Activated CD4-positive, alpha-beta T cell treated with anti-CD3 and anti-CD28 coated beads for 48 hours (primary cell): ENCODE measurements around the gene ARHGAP19.
"Not testable (repeated sequence)": the region's sequence is repeated elsewhere in the genome, so short reads cannot be mapped to it uniquely, and the experiment has no call there.

Source experiments
- DNase-seq: peaks from one replicate; pipeline ENCODE4 v3.0.0-alpha.2; 2020

Gene ARHGAP19

DNA sequence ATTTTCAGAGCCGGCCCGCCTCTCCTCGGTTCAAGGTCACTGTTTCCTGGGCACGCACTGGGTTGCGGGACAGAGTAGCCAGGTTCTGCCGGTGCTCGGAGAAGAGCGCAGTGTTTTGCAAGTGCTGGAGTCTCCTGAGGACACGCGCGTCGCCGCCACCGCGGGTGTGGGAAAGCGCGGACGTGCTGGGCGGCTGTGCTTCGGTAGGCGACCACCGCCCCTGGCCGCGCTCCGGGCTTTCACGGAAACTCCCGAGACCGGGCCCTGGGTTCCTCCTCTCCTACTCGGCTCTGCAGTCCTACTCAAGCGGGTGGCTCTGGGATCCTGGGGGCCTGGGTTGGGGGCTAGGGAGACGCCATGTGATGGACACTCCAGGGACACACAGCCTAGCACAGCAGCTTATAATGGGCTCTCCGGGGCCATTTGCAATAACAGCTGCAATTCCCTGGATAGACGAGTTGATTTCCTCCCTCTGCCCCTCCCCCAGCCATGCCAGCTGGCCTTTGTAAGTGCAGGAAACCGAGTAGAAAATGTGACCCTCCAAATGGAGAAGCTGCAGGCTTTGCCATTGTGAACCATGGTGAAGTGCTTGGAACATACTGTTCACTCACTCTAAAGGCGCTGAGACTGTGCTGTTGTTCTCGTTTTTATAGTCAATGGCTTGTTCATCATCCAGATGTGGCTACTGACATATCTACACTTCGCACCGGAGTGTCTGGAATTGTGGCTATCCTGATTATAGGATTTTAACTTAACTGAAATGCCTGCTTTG is 28.8 kb upstream of the ARHGAP19 start:
- peak; percentile 24 for DNase-seq

DNA sequence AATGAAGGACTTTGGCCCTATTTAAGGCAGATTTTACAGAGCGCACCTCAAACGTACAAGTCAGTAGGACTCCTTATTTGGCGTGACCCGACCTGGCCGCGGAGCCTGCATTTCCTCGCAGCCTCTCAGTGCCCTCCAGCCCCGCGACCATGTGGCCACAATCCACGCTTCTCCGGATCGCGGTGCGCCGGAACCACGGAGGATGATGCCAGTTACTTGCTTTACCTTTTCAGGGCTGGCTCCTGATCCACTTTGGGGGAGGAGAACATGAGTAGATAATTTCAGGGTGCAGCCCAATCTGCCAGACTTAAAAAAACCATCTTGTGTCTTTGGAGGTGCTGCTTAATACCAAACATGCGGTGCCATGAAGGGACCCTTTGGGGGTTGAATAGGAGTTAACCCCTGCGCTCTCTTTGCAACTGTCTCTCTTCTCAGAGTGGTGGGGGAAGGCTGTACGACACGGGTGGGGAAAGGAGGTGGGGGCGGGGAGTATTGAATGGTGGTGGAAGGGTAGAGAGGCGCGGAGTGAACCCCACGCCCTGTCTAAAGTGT is 28.1 kb upstream of the ARHGAP19 start:
- DNase-seq = peak; percentile 38

DNA sequence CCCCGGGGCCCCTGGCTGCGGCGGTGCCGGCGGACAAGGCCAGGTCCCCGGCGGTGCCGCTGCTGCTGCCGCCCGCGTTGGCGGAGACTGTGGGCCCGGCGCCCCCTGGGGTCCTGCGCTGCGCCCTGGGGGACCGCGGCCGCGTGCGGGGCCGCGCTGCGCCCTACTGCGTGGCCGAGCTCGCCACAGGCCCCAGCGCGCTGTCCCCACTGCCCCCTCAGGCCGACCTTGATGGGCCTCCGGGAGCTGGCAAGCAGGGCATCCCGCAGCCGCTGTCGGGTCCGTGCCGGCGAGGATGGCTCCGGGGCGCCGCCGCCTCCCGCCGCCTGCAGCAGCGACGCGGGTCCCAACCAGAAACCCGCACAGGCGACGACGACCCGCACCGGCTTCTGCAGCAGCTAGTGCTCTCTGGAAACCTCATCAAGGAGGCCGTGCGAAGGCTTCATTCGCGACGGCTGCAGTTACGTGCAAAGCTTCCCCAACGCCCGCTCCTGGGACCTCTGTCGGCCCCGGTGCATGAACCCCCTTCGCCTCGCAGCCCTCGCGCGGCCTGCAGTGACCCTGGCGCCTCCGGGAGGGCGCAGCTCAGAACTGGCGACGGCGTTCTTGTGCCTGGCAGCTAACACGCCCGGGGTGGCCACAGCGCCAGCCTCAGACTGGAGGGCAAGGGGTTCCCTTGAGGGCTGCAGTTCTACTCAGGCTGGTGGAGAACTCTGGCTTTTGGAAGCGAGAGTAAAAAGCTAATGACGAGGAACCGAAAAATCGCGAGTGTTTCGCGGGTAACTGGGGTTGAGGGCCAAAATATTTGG is 27.4 kb upstream of the ARHGAP19 start:
- peak; percentile 73 for DNase-seq

DNA sequence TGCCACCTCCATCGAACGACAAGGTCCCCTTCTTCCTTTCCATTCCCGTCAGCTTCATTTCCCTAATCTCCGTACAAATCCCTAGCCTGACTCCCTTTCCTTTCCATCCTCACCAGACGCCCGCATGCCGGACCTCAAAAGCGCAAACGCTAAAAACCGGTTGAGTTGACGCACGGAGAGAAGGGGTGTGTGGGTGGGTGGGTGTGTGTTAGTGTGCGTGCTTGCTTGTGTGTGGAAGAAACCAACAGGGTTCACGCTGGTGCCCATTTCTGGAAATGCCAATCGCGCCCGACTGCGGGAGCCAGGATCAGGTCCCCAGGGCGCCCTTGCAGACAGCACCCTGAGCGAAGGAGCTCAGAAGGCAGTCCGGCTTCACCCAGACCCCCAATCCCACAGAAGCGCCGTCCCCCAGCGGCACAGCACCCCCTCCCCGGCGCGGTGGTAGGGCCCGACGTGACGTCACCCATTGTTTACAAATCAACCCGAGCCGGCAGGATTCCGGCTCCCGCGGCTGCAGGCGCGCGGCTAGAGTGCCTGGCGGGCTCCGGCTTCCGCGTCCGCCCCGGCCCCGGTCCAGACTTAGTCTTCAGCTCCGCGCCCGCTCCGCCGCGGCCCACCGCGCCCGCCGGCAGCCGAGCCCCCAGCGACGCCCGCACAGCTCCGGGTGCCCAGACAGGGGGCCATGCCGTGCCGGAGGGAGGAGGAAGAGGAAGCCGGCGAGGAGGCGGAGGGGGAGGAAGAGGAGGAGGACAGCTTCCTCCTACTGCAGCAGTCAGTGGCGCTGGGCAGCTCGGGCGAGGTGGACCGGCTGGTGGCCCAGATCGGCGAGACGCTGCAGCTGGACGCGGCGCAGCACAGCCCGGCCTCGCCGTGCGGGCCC is 26.6 kb upstream of the ARHGAP19 start, which contains the start of gene FRAT1:
FRAT1 (plus strand) TSS at position 500 of the 880 bp plus-strand sequence; CDS start at position 683, 183 bp downstream.
- peak; percentile 92 for DNase-seq

DNA sequence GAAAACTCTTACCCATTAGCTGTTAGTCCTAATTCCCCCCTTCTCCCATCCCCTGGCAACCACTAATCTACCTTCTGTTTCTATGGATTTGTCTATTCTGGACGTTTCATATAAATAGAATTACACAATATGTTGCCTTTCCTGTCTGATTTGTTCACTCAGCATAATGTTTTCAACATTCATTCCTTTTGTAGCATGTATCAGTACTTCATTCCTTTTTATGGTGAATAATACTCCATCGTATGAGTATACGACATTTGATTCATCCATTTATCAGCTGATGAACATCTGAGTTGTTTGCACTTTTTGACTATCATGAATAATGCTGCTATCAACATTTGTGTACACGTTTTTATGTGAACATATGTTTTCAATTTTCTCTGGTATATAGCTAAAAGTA is 22.2 kb upstream of the ARHGAP19 start:
- no peak for DNase-seq

DNA sequence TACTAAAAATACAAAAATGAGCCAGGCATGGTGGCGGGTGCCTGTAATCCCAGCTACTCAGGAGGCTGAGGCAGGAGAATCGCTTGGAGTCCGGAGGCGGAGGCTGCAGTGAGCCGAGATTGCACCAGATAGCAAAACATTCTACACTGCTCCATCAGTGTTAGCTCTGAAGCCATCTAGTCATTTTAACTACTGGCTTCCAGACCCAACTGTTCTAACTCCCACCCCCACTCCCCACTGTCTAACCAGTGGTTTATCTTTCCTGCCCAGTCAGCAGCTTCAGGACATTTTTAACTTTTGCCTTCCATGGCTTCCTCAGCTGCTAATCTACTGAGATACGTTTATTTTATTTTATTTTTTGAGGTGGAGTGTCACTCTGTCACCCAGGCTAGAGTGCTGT is 20.5 kb upstream of the ARHGAP19 start:
- DNase-seq = no peak

DNA sequence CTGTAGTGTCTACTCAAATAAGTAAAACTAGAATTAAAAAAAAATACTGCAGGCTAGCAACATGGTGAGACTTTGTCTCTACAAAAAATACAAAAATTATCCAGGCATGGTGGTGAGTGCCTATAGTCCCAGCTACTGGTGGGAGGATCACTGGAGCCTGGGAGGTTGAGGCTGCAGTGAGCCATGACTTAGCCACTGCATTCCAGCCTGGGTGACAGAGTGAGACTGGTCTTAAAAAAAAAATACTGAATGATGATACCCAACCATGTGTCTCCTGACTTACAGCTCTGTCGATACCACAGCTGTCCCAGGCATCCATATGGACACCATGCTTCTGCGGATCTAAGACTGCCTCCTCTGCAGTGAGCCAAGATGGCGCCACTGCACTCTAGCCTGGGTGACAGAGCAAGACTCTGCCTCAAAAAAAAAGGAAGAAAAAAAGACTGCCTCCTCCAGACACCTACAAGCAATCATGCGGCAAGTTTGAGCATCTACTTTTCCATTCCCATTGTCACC is 18.7 kb upstream of the ARHGAP19 start:
- DNase-seq = no peak

DNA sequence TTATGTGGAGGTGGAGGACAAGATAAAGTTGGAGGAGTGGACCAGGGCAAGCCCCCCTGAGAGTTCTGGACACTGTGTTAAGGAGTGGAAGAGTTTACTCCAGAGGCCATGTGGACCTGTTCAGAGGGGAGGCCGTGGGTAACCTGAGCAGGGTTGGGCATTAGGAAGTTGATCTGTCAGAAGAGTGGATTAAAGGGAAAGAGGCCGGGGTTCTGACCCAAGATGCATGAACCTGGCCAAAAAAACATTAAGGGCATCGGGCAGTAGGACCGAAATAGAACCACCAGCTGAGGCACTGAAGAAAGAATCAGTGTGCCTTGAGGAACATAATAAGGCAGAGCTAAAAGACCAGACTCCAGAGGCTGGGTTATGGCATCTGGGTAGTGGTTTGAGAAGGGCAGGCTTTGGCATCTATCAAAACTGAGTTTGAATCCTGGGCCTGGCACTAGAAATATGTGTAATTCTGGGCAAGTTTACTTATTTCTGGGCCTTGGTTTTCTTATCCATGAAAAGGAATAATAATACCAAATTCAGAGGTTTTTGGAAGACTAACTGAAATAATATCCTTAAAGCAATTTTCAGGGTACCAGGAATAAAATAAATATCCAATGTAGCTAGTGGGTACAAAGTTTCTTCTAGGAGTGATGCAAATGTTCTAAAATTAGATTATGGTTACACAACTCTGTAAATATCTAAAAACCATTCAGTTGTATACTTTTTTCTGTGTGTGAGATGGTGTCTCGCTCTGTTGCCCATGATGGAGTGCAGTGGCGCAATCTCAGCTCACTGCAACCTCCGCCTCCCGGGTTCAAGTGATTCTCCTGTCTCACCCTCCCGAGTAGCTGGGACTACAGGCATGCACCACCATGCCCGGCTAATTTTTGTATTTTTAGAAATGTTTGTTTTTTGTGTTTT is 15.7 kb upstream of the ARHGAP19 start:
- DNase-seq = no peak

DNA sequence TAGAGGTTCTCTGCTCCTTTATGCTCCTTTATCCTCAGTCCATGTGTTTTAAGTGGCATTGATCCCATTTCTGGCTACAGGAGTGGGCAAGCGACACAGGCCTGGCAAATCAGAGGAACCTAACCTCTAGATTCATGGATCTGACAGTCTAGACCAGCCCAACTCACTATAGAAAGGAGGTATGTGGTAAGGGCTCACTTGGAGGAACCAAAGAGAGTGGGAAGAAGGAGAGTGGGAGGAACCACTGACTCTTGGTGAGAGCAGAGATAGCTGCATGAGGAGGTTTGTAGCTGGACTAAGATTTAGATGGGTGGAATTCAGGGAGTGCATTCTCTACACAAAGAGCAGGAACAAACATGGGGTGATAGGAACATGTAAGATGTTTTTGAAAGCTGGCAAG is 15.0 kb upstream of the ARHGAP19 start:
- no peak for DNase-seq

DNA sequence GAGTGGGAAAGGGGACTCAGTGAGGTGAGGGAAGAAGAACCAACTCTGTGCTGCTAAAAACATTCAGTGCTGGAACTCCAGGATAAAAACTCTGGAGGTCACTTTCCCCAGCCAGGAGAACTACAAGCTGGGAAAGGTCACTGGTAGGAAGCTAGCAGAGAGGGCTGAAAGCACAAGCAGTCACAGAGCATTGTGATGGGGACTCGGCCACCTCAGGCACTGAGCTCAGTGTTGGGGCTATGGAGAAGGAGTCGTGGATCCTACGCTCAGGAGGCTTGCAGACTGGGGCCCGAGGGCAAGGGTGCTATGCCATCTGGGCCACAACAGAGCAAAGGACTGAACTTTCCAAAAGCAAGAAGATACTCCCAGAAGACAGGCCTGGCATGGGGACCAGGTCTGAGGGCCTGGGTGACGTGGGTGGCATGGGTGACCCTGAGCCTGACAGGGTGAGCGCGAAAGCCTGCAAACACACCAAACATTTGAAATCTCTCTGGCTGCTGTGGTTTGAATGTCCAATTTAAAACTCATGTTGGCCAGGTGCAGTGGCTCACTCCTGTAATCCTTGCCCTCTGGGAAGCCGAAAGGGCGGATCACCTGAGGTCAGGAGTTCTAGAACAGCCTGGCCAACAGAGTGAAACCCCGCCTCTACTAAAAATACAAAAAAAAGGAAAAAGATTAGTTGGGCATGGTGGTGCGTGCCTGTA is 9.8 kb upstream of the ARHGAP19 start:
- no peak for DNase-seq

DNA sequence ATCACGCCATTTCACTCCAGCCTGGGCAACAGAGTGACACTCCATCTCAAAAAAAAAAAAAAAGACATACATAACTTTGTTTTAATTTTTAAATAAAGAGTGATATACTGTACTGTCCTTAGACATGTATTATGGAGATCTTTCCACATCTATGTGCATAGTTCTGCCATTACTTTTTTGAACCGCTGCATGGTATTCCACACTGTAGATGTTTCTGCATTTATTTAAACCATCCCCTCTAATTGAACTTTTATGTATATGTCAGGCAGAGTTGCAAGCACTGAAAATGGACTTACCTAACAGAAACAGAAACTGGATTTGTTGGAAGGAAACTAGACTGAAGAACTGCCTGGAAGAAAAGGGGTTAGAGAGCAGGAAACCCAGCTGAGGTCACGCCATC is 8.5 kb upstream of the ARHGAP19 start:
- DNase-seq = no peak

DNA sequence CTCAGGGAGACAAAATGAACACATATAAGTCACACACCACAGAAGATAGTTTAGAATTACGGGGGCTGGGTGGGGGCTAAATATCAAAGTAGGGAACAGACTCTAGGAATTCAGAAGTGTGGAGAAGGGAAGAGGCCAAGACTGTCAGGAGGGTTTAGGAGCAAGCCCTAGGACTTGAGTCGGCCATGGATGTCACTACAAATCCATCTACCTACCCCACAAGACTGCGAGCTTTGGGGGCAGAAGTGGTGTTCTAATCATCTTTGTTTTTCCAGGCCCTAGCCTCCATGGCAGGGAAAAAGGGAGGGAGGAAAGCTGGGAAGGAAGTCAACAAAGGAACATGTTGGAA is 5.8 kb upstream of the ARHGAP19 start:
- no peak for DNase-seq

DNA sequence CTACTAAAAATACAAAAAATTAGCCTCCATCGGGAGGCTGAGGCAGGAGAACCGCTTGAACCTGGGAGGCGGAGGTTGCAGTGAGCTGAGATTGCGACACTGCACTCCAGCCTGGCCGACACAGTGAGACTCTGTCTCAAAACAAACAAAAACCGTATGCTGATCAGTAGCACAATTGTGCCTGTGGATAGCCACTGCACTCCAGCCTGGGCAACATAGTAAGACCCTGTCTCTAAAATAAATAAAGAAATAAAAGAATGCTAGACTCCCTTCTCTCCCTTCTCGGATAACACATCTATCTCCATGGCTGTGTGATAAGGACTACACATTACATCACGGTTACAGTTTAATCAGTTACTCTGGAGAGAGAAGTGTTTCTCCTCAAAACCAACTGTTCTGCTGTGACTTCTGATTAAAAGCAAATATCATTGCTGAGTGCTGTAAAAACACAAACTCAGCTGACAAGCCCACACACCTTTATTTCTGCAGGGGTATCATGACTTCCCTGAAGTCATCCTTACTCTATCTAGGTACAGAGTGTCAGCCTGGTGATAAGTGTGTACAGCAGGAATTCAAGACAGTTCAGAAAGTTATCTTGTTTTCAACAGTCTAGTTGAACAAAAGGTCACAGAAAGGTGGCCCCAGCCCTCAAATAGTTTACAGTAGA is 5.3 kb upstream of the ARHGAP19 start:
- DNase-seq = no peak

DNA sequence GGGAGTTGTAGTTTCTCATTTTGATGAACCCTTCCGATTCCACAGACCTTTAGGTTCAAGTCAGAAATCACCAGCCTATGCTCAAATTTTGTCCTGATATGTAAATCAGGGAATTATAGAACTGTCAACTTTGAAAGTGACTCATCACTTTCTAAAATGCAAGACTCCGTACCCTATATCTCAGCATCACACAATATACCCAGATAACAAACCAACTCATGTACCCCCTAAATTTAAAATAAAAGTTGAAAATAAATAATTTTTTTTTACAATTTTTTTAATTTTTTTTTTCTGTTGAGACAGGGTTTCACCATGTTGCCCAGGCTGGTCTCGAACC is 393 bp upstream of the ARHGAP19 start:
- no peak for DNase-seq

DNA sequence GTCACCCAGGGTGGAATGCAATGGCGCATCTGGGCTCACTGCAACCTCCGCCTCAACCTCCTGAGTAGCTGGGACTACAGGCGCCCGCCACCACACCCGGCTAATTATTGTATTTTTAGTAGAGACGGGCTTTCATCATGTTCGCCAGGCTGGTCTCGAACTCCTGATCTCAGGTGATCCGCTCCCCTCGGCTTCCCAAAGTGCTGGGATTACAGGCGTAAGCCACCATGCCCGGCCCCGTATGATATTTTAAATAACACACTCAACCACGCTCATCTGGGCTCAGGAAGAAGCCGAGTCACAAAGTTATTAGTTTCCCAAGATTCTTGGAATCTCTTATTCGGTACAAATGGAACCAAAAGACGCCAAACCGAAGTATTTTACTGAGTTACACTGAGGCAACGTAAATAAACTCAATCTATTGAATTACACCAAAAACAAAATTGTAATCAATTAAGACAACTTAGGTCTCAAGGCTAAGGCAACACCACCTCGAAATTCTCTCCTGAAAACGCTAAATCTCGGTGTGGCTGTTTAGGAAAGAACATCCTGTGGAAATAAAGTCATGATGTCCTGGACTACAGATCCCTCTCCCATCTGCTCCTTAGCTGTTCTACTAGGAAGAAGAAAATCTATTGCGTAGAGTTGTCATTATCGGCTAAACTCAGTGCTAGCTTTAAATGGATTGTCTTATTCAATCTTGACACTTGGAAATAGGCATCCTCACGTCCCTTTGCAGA is 910 bp downstream of the ARHGAP19 start:
- no peak for DNase-seq

DNA sequence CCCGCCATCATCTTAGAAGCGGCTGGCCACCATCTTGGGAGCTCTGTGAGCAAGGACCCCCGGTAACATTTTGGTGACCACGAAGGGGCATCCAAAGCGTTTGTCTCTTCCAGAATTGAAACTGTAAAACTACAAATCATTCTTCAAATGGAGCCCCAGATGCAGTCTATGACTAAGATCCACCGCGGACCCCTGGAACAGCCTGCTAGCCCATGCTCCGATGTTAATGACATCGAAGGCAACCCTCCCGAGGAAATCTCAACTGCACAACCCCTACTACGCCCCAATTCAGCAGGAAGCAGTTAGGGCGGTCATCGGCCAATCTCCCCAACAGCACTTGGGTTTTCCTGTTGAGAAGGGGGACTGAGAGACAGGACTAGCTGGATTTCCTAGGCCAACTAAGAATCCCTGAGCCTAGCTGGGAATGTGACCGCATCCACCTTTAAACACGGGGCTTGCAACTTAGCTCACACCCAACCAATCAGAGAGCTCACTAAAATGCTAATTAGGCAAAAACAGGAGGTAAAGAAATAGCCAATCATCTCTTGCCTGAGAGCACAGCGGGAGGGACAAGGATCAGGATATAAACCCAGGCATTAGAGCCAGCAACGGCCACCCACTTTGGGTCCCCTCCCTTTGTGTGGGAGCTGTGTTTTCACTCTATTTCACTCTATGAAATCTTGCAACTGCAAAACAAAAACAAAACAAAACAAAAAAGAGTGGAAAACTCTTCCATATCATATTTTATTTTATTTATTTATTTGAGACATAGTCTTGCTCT is 1.7 kb downstream of the ARHGAP19 start:
- not testable (repeated sequence) for DNase-seq

DNA sequence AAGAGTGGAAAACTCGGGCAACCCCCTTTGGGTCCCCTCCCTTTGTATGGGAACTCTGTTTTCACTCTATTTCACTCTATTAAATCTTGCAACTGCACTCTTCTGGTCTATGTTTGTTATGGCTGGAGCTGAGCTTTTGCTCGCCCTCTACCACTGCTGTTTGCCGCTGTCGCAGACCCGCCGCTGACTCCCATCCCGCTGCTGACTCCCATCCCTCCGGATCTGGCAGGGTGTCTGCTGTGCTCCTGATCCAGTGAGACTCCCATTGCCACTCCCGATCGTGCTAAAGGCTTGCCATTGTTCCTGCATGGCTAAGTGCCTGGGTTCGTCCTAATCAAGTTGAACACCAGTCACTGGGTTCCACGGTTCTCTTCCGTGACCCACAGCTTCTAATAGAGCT is 2.4 kb downstream of the ARHGAP19 start:
- DNase-seq = not testable (repeated sequence)

DNA sequence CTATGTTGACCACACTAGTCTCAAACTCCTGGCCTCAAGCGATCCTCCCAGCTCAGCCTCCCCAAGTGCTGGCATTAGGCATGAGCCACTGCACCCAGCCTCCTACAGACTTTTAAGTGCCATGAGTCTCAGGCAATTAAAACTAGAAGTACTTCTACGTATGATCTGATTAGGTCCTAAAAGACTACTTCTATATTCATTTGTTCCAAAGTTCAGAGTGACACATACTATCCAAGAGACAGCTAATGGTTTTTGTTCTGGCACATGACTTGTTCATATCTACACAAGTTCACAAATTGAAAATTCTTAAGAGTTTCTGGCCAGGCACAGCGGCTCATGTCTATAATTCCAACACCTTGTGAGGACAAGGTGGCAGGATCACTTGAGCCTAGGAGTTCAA is 11.7 kb downstream of the ARHGAP19 start:
- DNase-seq = peak; percentile 30
